Fibroblast of lung (primary cell): Measurements from ENCODE around the gene FHOD3.

Experiments used
- CTCF ChIP-seq, 2 donors: IDR thresholded peaks in 1 of 2; conservative IDR thresholded peaks in 1 of 2; 1 replicate in 1 of 2; 2 replicates in 1 of 2; pipeline ENCODE4 v1.5.1; 2011 to 2012; ENCODE audit warnings: low read length in 2 of 2, control low read depth in 1 of 2, inconsistent platforms in 1 of 2, low read depth in 1 of 2, mild to moderate bottlenecking in 1 of 2
- EZH2 ChIP-seq: IDR thresholded peaks from 2 replicates; pipeline ENCODE4 v1.5.1; 2012; ENCODE audit warnings: low read length, control low read depth, mild to moderate bottlenecking; ENCODE audit errors: missing control alignments

GRCh38 chr18:36638224-36638623 lies 340.7 kb downstream of the FHOD3 start:
- TF ChIP-seq CTCF (conservative IDR thresholded peaks at IDR 0.05 in 1 of 2, IDR thresholded peaks at IDR 0.05 in 1 of 2; ENCODE audit: low read depth in 1 of 2, low read length in 2 of 2) (no peak), EZH2 (no peak)
